ENCODE data around the gene KRTAP23-1.

Gene KRTAP23-1

GRCh38 chr21:30354308-30355005 is 6.1 kb upstream of the KRTAP23-1 start:
- DNase-seq (ENCODE audit: low read depth): no peak
- no peak overlapping the region for H3K4me3 ChIP-seq (ENCODE audit: low read depth, low read length)
- TF ChIP-seq CTCF (conservative IDR thresholded peaks at IDR 0.05; ENCODE audit: low read depth, low read length): no peak

GRCh38 chr21:30351534-30351933 is 3.1 kb upstream of the KRTAP23-1 start:
- no peak for TF ChIP-seq CTCF (conservative IDR thresholded peaks at IDR 0.05; ENCODE audit: low read depth, low read length)
- DNase-seq (ENCODE audit: low read depth): no peak
- no peak overlapping the region for H3K4me3 ChIP-seq (ENCODE audit: low read depth, low read length)

- no peak overlapping the region for H3K4me3 ChIP-seq (ENCODE audit: low read depth, low read length)
- DNase-seq (ENCODE audit: low read depth): peak; percentile 38
- TF ChIP-seq CTCF (conservative IDR thresholded peaks at IDR 0.05; ENCODE audit: low read depth, low read length): no peak
Observed at GRCh38 chr21:30349572-30349971, 1.2 kb upstream of the KRTAP23-1 start.

DNA sequence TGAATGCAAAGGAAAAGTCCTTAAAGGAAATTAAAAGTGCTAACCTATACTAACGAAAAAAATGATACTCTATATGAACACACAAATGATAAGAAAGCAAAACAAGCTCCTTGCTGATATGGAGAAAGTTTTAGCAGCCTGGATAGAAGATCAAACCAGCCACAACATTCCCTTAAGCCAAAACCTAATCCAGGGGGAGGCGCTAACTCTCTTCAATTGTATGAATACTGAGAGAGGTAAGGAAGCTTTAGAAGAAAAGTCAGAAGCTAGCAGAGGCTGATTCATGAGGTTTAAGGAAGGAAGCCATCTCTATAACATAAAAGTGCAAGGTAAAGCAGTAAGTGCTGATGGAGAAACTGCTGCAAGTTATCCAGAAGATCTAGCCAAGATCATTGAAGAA is 3.4 kb downstream of the KRTAP23-1 start:
- no peak for TF ChIP-seq CTCF (conservative IDR thresholded peaks at IDR 0.05; ENCODE audit: low read depth, low read length)
- no peak overlapping the region for H3K4me3 ChIP-seq (ENCODE audit: low read depth, low read length)
- no peak for DNase-seq (ENCODE audit: low read depth)

GRCh38 chr21:30340714-30341573 is 7.5 kb downstream of the KRTAP23-1 start:
- H3K4me3 ChIP-seq (ENCODE audit: low read depth, low read length): no peak overlapping the region
- peak; percentile 72 for DNase-seq (ENCODE audit: low read depth)
- peak; percentile 89 for TF ChIP-seq CTCF (conservative IDR thresholded peaks at IDR 0.05; ENCODE audit: low read depth, low read length)

DNA sequence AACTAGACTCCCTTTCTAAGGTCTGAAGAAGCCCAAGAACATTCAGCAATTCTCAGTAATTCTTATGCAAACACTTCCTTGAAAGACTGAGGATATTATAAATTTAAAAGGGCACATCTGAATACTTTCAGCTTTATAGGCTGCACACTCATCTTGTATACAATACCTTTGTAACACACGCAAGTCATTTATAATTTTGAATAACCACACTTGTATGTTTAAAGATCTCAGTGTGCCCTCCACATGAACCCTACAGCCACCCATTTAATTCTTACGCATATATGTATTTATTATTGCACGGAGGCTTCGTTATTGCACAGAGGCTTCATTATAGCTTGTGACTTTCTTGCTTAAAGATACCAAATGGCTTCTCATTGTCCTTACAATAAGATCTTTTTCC is 9.7 kb downstream of the KRTAP23-1 start:
- no peak overlapping the region for H3K4me3 ChIP-seq (ENCODE audit: low read depth, low read length)
- no peak for DNase-seq (ENCODE audit: low read depth)
- TF ChIP-seq CTCF (conservative IDR thresholded peaks at IDR 0.05; ENCODE audit: low read depth, low read length): no peak
